Mesendoderm (in vitro differentiated cells): ENCODE data around the gene THSD7A.

Experiments
- DNase-seq: peaks from one replicate; pipeline ENCODE4 v3.0.0; 2013
- H2AK5ac ChIP-seq: 2 replicates; pipeline ENCODE4 v1.6.1; 2013; ENCODE audit warnings: low read length, inconsistent platforms
- H2BK120ac ChIP-seq: 2 replicates; pipeline ENCODE4 v1.6.1; 2013; ENCODE audit warnings: low read depth, mild to moderate bottlenecking, low read length, moderate library complexity, mixed read lengths
- H2BK15ac ChIP-seq: replicated peaks from 2 replicates; pipeline ENCODE4 v1.6.1; 2013; ENCODE audit warnings: low read depth, mild to moderate bottlenecking, moderate library complexity
- H2BK5ac ChIP-seq: 2 replicates; pipeline ENCODE4 v1.6.1; 2013; ENCODE audit warnings: low read length, inconsistent platforms
- H3K18ac ChIP-seq: 2 replicates; pipeline ENCODE4 v1.6.1; 2013; ENCODE audit warnings: mild to moderate bottlenecking, low read length, mixed read lengths
- H3K23ac ChIP-seq: one replicate; pipeline ENCODE4 v1.6.1; 2013; ENCODE audit warnings: low read length
- H3K27ac ChIP-seq: 2 replicates; pipeline ENCODE4 v1.5.1; 2013; ENCODE audit warnings: low read depth, mild to moderate bottlenecking, inconsistent platforms, low read length, moderate library complexity
- H3K27me3 ChIP-seq: 2 replicates; pipeline ENCODE4 v1.6.1; 2013; ENCODE audit warnings: low read length, control low read depth, mild to moderate bottlenecking, inconsistent platforms; ENCODE audit not compliant: insufficient read depth, poor library complexity
- H3K36me3 ChIP-seq: 2 replicates; pipeline ENCODE4 v1.6.1; 2013; ENCODE audit warnings: low read length, inconsistent platforms; ENCODE audit not compliant: control insufficient read depth, insufficient read depth
- H3K4ac ChIP-seq: one replicate; pipeline ENCODE4 v1.6.1; 2013; ENCODE audit warnings: low read depth, mild to moderate bottlenecking, low read length, moderate library complexity
- H3K4me1 ChIP-seq: 2 replicates; pipeline ENCODE4 v1.6.1; 2013; ENCODE audit warnings: low read depth, low read length, inconsistent platforms; ENCODE audit not compliant: control insufficient read depth
- H3K4me2 ChIP-seq: 2 replicates; pipeline ENCODE4 v1.6.1; 2013; ENCODE audit warnings: low read length
- H3K4me3 ChIP-seq: 2 replicates; pipeline ENCODE4 v1.5.1; 2013; ENCODE audit warnings: mild to moderate bottlenecking, low read length
- H3K56ac ChIP-seq: one replicate; pipeline ENCODE4 v1.6.1; 2013; ENCODE audit warnings: low read length
- H3K79me1 ChIP-seq: 2 replicates; pipeline ENCODE4 v1.6.1; 2013; ENCODE audit warnings: low read length, inconsistent platforms
- H3K79me2 ChIP-seq: 2 replicates; pipeline ENCODE4 v1.6.1; 2013; ENCODE audit warnings: mild to moderate bottlenecking, low read length; ENCODE audit not compliant: control insufficient read depth, insufficient read depth
- H3K9ac ChIP-seq: 2 replicates; pipeline ENCODE4 v1.6.1; 2013; ENCODE audit warnings: low read length, inconsistent platforms
- H4K5ac ChIP-seq: one replicate; pipeline ENCODE4 v1.6.1; 2013; ENCODE audit warnings: low read length
- H4K8ac ChIP-seq: one replicate; pipeline ENCODE4 v1.6.1; 2013; ENCODE audit warnings: low read depth, mild to moderate bottlenecking, control low read depth, low read length, moderate library complexity
- WGBS: extraction: QIAGEN DNeasy Blood & Tissue Kit; methylation state at CpG from one replicate; pipeline ENCODE4 v1.1.7; 2013; ENCODE audit warnings: low lambda C conversion rate, missing lambda C conversion rate; ENCODE audit not compliant: insufficient coverage; ENCODE audit errors: extremely low coverage; 5-methylcytosine and 5-hydroxymethylcytosine counted together

THSD7A gene

GRCh38 chr7:11584406-11585031 lies 247.5 kb downstream of the THSD7A start:
- H3K79me2 ChIP-seq: no peaks in the 10 kb centered on the region
- H3K4me3 ChIP-seq: no peak overlapping the region

GRCh38 chr7:11579141-11579540 lies 252.9 kb downstream of the THSD7A start:
- no peaks in the 10 kb centered on the region for H3K27me3 ChIP-seq
- H4K8ac ChIP-seq: no peak overlapping the region
- no peak overlapping the region for H3K56ac ChIP-seq
- no peaks in the 10 kb centered on the region for H3K79me2 ChIP-seq
- no peak overlapping the region for H3K18ac ChIP-seq
- WGBS: no CpG with 5 or more reads among the region's 4 CpGs
- H3K4me1 ChIP-seq: no peaks in the 10 kb centered on the region
- no peak overlapping the region for H3K4ac ChIP-seq
- no peak overlapping the region for H3K9ac ChIP-seq
- no peak overlapping the region for H2BK15ac ChIP-seq
- no peak overlapping the region for H3K4me2 ChIP-seq
- no peak overlapping the region for H3K27ac ChIP-seq
- no peak overlapping the region for H2BK5ac ChIP-seq
- H3K36me3 ChIP-seq: no peaks in the 10 kb centered on the region
- no peak overlapping the region for H3K23ac ChIP-seq
- H2AK5ac ChIP-seq: no peak overlapping the region
- H2BK120ac ChIP-seq: no peak overlapping the region
- H4K5ac ChIP-seq: no peak overlapping the region
- H3K4me3 ChIP-seq: no peak overlapping the region
- DNase-seq: no peak
- H3K79me1 ChIP-seq: no peaks in the 10 kb centered on the region

More at GRCh38 chr7:11584406-11585031, 247.5 kb downstream of the THSD7A start:
- Histone ChIP-seq H3K4me2 (no peak overlapping the region), H3K27me3 (no peaks in the 10 kb centered on the region), H3K56ac (no peak overlapping the region), H2AK5ac (no peak overlapping the region), H3K27ac (no peak overlapping the region), H3K23ac (no peak overlapping the region), H4K5ac (no peak overlapping the region), H3K18ac (no peak overlapping the region), H3K4me1 (no peaks in the 10 kb centered on the region), H3K9ac (no peak overlapping the region), H2BK120ac (no peak overlapping the region), H4K8ac (no peak overlapping the region), H3K4ac (no peak overlapping the region), H2BK15ac (no peak overlapping the region), H3K79me1 (no peaks in the 10 kb centered on the region), H2BK5ac (no peak overlapping the region), H3K36me3 (no peaks in the 10 kb centered on the region)
- WGBS: no CpG with 5 or more reads among the region's 2 CpGs
- DNase-seq: no peak

- Histone ChIP-seq H2AK5ac (no peak overlapping the region), H3K36me3 (no peaks in the 10 kb centered on the region), H2BK5ac (no peak overlapping the region), H3K27me3 (no peaks in the 10 kb centered on the region), H3K9ac (no peak overlapping the region), H2BK120ac (no peak overlapping the region), H3K79me2 (no peaks in the 10 kb centered on the region), H4K5ac (no peak overlapping the region), H3K79me1 (no peaks in the 10 kb centered on the region), H3K27ac (no peak overlapping the region), H3K4me2 (no peak overlapping the region), H3K23ac (no peak overlapping the region), H4K8ac (no peak overlapping the region), H3K4me1 (no peaks in the 10 kb centered on the region), H2BK15ac (no peak overlapping the region), H3K4ac (no peak overlapping the region), H3K56ac (no peak overlapping the region), H3K18ac (no peak overlapping the region), H3K4me3 (no peak overlapping the region)
- no peak for DNase-seq
- no CpG with 5 or more reads among the region's 4 CpGs for WGBS
Measured at GRCh38 chr7:11576310-11576709, 255.7 kb downstream of the THSD7A start.

GRCh38 chr7:11573128-11573750 lies 258.8 kb downstream of the THSD7A start:
- Histone ChIP-seq H3K27me3 (no peaks in the 10 kb centered on the region), H2BK5ac (no peak overlapping the region), H3K9ac (no peak overlapping the region), H3K4me1 (no peaks in the 10 kb centered on the region), H3K79me2 (no peaks in the 10 kb centered on the region), H3K56ac (no peak overlapping the region), H3K4me3 (no peak overlapping the region), H3K4me2 (no peak overlapping the region), H4K8ac (no peak overlapping the region), H2AK5ac (no peak overlapping the region), H3K79me1 (no peaks in the 10 kb centered on the region), H3K18ac (no peak overlapping the region), H2BK15ac (no peak overlapping the region), H4K5ac (no peak overlapping the region), H3K4ac (no peak overlapping the region), H3K23ac (no peak overlapping the region), H2BK120ac (no peak overlapping the region), H3K36me3 (no peaks in the 10 kb centered on the region), H3K27ac (no peak overlapping the region)
- no CpG with 5 or more reads among the region's 1 CpG for WGBS
- no peak for DNase-seq

- Histone ChIP-seq H3K4me2 (no peak overlapping the region), H3K27me3 (no peaks in the 10 kb centered on the region), H3K4me3 (no peak overlapping the region), H3K56ac (no peak overlapping the region), H3K79me1 (no peaks in the 10 kb centered on the region), H2AK5ac (no peak overlapping the region), H3K79me2 (no peaks in the 10 kb centered on the region), H4K8ac (no peak overlapping the region), H3K36me3 (no peaks in the 10 kb centered on the region), H3K18ac (no peak overlapping the region), H3K23ac (no peak overlapping the region), H2BK15ac (no peak overlapping the region), H3K9ac (no peak overlapping the region), H3K27ac (no peak overlapping the region), H3K4ac (no peak overlapping the region), H3K4me1 (no peaks in the 10 kb centered on the region), H2BK120ac (no peak overlapping the region), H4K5ac (no peak overlapping the region), H2BK5ac (no peak overlapping the region)
- DNase-seq: no peak
- no CpG with 5 or more reads among the region's 2 CpGs for WGBS
Measured at GRCh38 chr7:11570922-11571550, 261.0 kb downstream of the THSD7A start.
